Measurements from ENCODE around the gene TBC1D7. TPM values are rescaled to one million over a fixed set of nuclear protein-coding genes. Genes with fewer than 3 reads are reported as not detected.

The TBC1D7 gene
- total and polyA plus RNA-seq, 10 of the 15 experiments (the other 5 are each of a cell fraction or from before 2014, with no cell fraction given): 20.1 to 65.9 (median 31.3) TPM

DNA sequence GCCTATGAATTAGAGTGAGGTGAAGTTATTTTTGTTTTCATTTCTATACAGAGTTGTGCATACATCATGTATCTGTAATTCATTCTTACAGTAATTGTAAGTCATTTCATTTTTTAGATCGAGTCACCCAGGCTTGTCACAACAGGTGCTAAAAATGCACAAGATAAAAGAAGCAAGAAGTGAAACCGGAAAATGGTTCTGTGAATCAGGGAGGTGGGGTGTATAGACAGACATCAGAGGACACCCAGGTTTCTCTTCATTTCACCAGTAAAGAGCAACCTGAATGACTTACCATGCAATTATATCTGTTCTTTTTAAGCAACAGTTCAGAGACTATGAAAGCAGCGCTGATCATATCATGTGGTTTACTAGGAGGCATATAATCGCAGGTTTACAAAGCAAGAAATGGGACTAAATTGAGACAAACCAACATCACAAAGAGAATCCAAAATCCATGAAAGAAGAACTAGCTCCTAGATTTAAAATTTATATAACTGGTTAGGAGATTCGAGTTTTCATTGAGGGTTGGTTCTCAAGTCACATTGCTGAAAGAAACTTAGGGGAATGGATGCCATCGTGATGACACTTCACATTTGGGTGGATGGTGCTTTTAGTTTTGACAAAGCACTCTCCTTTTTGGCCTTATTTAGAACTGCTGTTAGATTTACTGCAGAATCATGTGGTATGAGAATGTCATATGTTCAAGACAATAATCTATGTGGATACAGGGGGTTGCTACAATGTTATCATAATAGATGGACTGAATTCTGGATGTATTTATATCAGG, 27.9 kb upstream of the TBC1D7 start (continued):
- TF ChIP-seq CBFB (IDR thresholded peaks at IDR 0.05; ENCODE audit: low read depth) (no peak), DPF2 (IDR thresholded peaks at IDR 0.05) (peak; percentile 55; the same call in 1 of the 2 replicates), RUNX3 (IDR thresholded peaks at IDR 0.05; ENCODE audit: low read length) (peak; percentile 82), GABPA (IDR thresholded peaks at IDR 0.05; ENCODE audit: low read depth) (peak; percentile 55; the same call in 1 of the 2 replicates), POLR2AphosphoS5 (IDR thresholded peaks at IDR 0.05; ENCODE audit: low read length) (no peak), TCF12 (IDR thresholded peaks at IDR 0.05; ENCODE audit: low read depth, low read length) (peak; percentile 71), SUZ12 (IDR thresholded peaks at IDR 0.05; ENCODE audit: unreplicated experiment) (no peak), LARP7 (IDR thresholded peaks at IDR 0.05) (no peak), SIN3A (IDR thresholded peaks at IDR 0.05; ENCODE audit: low read depth, low read length) (no peak), CBX5 (IDR thresholded peaks at IDR 0.05; ENCODE audit: low read depth) (0 out of 2 replicates have a peak, but pooled peaks have one; percentile 75), POLR2A (IDR thresholded peaks at IDR 0.05; ENCODE audit: low read depth, low read length) (no peak), NFYB (IDR thresholded peaks at IDR 0.05; ENCODE audit: insufficient read depth, low read depth, low read length) (no peak), TBL1XR1 (IDR thresholded peaks at IDR 0.05; ENCODE audit: low read depth, low read length) (0 out of 2 replicates have a peak, but pooled peaks have one; percentile 68), HDAC2 (IDR thresholded peaks at IDR 0.05) (no peak), TAF1 (IDR thresholded peaks at IDR 0.05; ENCODE audit: borderline replicate concordance, low read depth, low read length) (0 out of 2 replicates have a peak, but pooled peaks have one; percentile 23), TCF3 (IDR thresholded peaks at IDR 0.05; ENCODE audit: borderline replicate concordance, insufficient read depth, low read depth, low read length) (peak; percentile 44; the same call in 1 of the 2 replicates), HDAC6 (IDR thresholded peaks at IDR 0.05; ENCODE audit: unreplicated experiment) (no peak), CREB1 (IDR thresholded peaks at IDR 0.05; ENCODE audit: low read depth) (peak; percentile 80), STAT1 (conservative IDR thresholded peaks at IDR 0.05) (no peak), HCFC1 (IDR thresholded peaks at IDR 0.05; ENCODE audit: low read length) (no peak), YY1 (IDR thresholded peaks at IDR 0.05; ENCODE audit: low read depth, low read length) (no peak), ETV6 (conservative IDR thresholded peaks at IDR 0.05 in 1 of 2, IDR thresholded peaks at IDR 0.05 in 1 of 2; ENCODE audit: borderline replicate concordance in 1 of 2, low read depth in 1 of 2) (peak in 1 of 2 experiments; percentile 99; a peak in 2 of 4 replicates), SMC3 (IDR thresholded peaks at IDR 0.05; ENCODE audit: borderline replicate concordance, low read length) (peak; percentile 8; the same call in 1 of the 2 replicates), NRF1 (conservative IDR thresholded peaks at IDR 0.05; ENCODE audit: low read depth, low read length) (no peak), EGR1 (IDR thresholded peaks at IDR 0.05; ENCODE audit: borderline replicate concordance in 1 of 2, low read depth in 2 of 2, low read length in 2 of 2) (peak in 1 of 2 experiments; percentile 62; a peak in 2 of 3 replicates)
- TF ChIP-seq, protein P1, sequence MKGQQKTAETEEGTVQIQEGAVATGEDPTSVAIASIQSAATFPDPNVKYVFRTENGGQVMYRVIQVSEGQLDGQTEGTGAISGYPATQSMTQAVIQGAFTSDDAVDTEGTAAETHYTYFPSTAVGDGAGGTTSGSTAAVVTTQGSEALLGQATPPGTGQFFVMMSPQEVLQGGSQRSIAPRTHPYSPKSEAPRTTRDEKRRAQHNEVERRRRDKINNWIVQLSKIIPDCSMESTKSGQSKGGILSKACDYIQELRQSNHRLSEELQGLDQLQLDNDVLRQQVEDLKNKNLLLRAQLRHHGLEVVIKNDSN (IDR thresholded peaks at IDR 0.05; ENCODE audit: borderline replicate concordance, extremely low read length, insufficient read depth, low read depth, low read length): no peak
- TF ChIP-seq, protein P2, sequence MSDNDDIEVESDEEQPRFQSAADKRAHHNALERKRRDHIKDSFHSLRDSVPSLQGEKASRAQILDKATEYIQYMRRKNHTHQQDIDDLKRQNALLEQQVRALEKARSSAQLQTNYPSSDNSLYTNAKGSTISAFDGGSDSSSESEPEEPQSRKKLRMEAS (IDR thresholded peaks at IDR 0.05; ENCODE audit: low read depth, low read length): no peak
- TF ChIP-seq, protein P3, sequence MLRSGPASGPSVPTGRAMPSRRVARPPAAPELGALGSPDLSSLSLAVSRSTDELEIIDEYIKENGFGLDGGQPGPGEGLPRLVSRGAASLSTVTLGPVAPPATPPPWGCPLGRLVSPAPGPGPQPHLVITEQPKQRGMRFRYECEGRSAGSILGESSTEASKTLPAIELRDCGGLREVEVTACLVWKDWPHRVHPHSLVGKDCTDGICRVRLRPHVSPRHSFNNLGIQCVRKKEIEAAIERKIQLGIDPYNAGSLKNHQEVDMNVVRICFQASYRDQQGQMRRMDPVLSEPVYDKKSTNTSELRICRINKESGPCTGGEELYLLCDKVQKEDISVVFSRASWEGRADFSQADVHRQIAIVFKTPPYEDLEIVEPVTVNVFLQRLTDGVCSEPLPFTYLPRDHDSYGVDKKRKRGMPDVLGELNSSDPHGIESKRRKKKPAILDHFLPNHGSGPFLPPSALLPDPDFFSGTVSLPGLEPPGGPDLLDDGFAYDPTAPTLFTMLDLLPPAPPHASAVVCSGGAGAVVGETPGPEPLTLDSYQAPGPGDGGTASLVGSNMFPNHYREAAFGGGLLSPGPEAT (IDR thresholded peaks at IDR 0.05; ENCODE audit: low read depth): no peak

Data from GM12878 (cell line).